HEK293 (cell line): ENCODE data around the gene GOLGA5.

Experiments used
- PRDM4 ChIP-seq: fragments of 450-650 bp; formaldehyde crosslinking; IDR thresholded peaks from 2 replicates; pipeline ENCODE4 v1.5.1; 2017; ENCODE audit warnings: missing biosample characterization, missing genetic modification characterization
- ZBTB44 ChIP-seq: fragments of 450-650 bp; IDR thresholded peaks from 2 replicates; pipeline ENCODE4 v1.5.1; 2018; ENCODE audit warnings: missing biosample characterization, mild to moderate bottlenecking, missing genetic modification characterization
- ZNF560 ChIP-seq: fragments of 450-650 bp; formaldehyde crosslinking; IDR thresholded peaks from 2 replicates; pipeline ENCODE4 v1.5.1; 2017; ENCODE audit warnings: missing biosample characterization, missing genetic modification characterization, borderline replicate concordance
- TF ChIP-seq, protein P1 (sequence below): fragments of 450-650 bp; formaldehyde crosslinking; IDR thresholded peaks from 2 replicates; pipeline ENCODE4 v1.5.1; 2016; ENCODE audit warnings: missing biosample characterization, missing genetic modification characterization

DNA sequence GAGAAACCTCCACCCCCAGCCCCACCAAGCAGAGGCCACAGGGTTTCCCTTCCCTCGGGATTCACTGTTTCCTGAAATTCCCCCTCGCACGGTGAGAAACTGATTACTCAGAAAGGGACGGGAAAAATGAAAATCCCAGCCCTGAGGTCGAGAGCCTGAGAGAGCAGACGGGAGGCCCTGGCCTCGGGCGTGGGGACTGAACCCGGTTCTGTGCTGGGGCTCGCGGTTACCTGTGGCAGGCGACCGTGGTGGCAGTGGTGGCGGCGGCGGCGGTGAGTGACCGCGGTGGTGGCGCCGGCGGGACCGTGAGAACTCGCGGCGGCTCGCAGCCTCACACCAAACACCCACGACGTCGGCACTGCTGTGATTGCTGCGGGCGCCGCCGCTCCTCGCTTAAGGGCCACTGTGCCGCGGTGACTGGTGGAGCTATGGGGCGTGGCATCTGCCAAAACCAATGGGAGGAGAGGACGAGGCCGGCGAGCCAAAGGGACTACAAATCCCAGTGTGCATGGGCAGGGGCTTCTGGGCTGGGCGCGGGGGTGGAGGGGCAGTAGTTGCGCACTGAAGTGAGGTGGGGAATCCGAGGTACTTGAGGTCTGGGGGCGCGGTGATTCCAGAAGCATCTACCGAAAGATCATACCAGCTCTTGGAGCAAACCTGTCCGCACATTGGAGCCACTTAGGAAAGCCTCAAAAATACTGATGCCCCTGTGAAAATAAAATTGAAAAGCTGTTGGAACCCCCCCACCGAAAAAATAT is 45.7 kb upstream of the GOLGA5 start, which contains the start of gene LGMN:
- TF ChIP-seq, protein P1, sequence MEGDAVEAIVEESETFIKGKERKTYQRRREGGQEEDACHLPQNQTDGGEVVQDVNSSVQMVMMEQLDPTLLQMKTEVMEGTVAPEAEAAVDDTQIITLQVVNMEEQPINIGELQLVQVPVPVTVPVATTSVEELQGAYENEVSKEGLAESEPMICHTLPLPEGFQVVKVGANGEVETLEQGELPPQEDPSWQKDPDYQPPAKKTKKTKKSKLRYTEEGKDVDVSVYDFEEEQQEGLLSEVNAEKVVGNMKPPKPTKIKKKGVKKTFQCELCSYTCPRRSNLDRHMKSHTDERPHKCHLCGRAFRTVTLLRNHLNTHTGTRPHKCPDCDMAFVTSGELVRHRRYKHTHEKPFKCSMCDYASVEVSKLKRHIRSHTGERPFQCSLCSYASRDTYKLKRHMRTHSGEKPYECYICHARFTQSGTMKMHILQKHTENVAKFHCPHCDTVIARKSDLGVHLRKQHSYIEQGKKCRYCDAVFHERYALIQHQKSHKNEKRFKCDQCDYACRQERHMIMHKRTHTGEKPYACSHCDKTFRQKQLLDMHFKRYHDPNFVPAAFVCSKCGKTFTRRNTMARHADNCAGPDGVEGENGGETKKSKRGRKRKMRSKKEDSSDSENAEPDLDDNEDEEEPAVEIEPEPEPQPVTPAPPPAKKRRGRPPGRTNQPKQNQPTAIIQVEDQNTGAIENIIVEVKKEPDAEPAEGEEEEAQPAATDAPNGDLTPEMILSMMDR (tag by site-specific recombination), result no peak
- TF ChIP-seq ZBTB44 (tag by site-specific recombination), result no peak
- TF ChIP-seq PRDM4 (tag by site-specific recombination), result peak; percentile 12; the same call in 1 of the 2 replicates
- TF ChIP-seq ZNF560, result peak; percentile 72; the same call in 1 of the 2 replicates
